Stomach (tissue), 9 donors: ENCODE measurements around the gene RAB3GAP1. TPM values are rescaled to one million over a fixed set of nuclear protein-coding genes. Genes with fewer than 3 reads are reported as not detected.

Experiments used
- DNase-seq, 2 donors: peaks; one replicate each; pipeline versions ENCODE4 v3.0.0 to v3.0.0-alpha.2; 2013 to 2019
- H3K27ac ChIP-seq, 5 donors: fragments of 200-600 bp in 4 of 5; sonication (generic) in 4 of 5; one replicate each; pipeline ENCODE4 v1.5.1; 2013 to 2019; ENCODE audit warnings: mild to moderate bottlenecking in 1 of 5, moderate library complexity in 1 of 5
- H3K27me3 ChIP-seq, 3 donors: fragments of 200-600 bp; sonication (generic); one replicate each; pipeline ENCODE4 v1.5.1; 2017 to 2019; ENCODE audit warnings: mixed run types in 1 of 3
- H3K36me3 ChIP-seq, 4 donors: fragments of 200-600 bp; sonication (generic); 1 replicate in 3 of 4; 2 replicates in 1 of 4; pipeline ENCODE4 v1.5.1; 2016 to 2019
- H3K4me1 ChIP-seq, 4 donors: fragments of 200-600 bp; sonication (generic); one replicate each; pipeline ENCODE4 v1.5.1; 2016 to 2019
- H3K4me3 ChIP-seq, 4 donors: fragments of 200-600 bp; sonication (generic) in 3 of 4; one replicate each; pipeline ENCODE4 v1.5.1; 2016 to 2019; ENCODE audit warnings: mild to moderate bottlenecking in 1 of 4
- H3K9me3 ChIP-seq, 4 donors: fragments of 200-600 bp; sonication (generic); one replicate each; pipeline ENCODE4 v1.5.1; 2016 to 2019
- EP300 ChIP-seq: sonication (generic); formaldehyde crosslinking; IDR thresholded peaks from one replicate; pipeline ENCODE4 v1.6.1; 2017; ENCODE audit warnings: antibody characterized with exemption
- POLR2A ChIP-seq, 4 donors: fragments of 450-650 bp; IDR thresholded peaks; one replicate each; pipeline ENCODE4 v1.6.1; 2016; ENCODE audit warnings: antibody characterized with exemption in 4 of 4, control low read depth in 2 of 4, mild to moderate bottlenecking in 1 of 4, moderate library complexity in 1 of 4
- POLR2AphosphoS5 ChIP-seq, 3 donors: sonication (generic); formaldehyde crosslinking; IDR thresholded peaks; one replicate each; pipeline ENCODE4 v1.6.1; 2016; ENCODE audit warnings: antibody characterized with exemption in 3 of 3
- WGBS, 5 donors: extraction: QIAGEN DNeasy Blood & Tissue Kit in 3 of 5; methylation state at CpG; one replicate each; pipeline versions ENCODE4 v1.1.5 to v1.1.7; 2013 to 2018; 5-methylcytosine and 5-hydroxymethylcytosine counted together
- intact Hi-C: fragments of 100-400 bp; cut with DNase I; formaldehyde crosslinking; loops from one replicate; pipeline ENCODE4 v1.15.1; 2023; ENCODE audit warnings: low total_unique reads
- polyA plus RNA-seq, 3 donors: library from polyadenylated mRNA; stranded (reverse); fragments of 200-250 nt; gene quantifications; one replicate each; pipeline ENCODE4 v1.2.3, GENCODE V29; 2013
- small RNA-seq, 4 donors: library from RNA; depleted of rRNA; stranded (forward); fragments of <200 nt; gene quantifications; one replicate each; pipeline ENCODE3, GENCODE V24; 2016
- total RNA-seq, 5 donors: library from RNA; depleted of rRNA; stranded (reverse); fragments of >200 nt; gene quantifications; one replicate each; pipeline versions ENCODE4 v1.1.0 to v1.2.3, GENCODE V29; 2014 to 2016
- TF ChIP-seq, protein P1 (sequence below), 7 experiments: fragments of 450-650 bp in 4 of 7; fragments of 200-600 bp in 3 of 7; sonication (generic) in 3 of 7; IDR thresholded peaks; one replicate each; pipeline ENCODE4 v1.5.1; 2016 to 2019; ENCODE audit warnings: antibody characterized with exemption in 7 of 7, control low read depth in 2 of 7, mild to moderate bottlenecking in 1 of 7
- donor health status: healthy with polysubstance abuse.
- donor health status: Bipolar disorder and iron deficiency.
- donor health status: healthy.

Gene RAB3GAP1
- total and polyA plus RNA-seq, 8 donors = 14.2 to 556 (median 32.1) TPM

DNA sequence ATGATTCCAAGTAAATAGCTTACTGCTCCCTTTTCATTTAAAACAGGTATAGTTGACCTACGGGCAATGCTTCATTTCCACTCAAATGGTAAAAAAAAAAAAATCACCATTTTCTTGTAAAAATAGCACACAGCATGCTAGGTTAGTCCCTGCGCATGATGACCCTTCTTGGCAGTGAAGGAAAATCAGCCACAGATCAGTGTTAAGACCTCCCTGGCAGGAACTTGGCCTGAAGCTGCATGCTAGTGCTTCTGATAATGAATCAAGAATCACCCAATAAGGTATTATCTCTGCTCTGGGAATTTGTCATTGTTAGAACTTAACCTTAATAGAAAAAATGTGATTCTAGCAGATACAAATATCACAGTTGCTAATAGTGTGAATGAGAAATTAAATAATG lies 166.3 kb downstream of the RAB3GAP1 start:
- intact Hi-C loops = no loop called here
- TF ChIP-seq POLR2AphosphoS5 (IDR thresholded peaks at IDR 0.05) (no peak), POLR2A (IDR thresholded peaks at IDR 0.05) (no peak), EP300 (no peak)
- TF ChIP-seq, protein P1, sequence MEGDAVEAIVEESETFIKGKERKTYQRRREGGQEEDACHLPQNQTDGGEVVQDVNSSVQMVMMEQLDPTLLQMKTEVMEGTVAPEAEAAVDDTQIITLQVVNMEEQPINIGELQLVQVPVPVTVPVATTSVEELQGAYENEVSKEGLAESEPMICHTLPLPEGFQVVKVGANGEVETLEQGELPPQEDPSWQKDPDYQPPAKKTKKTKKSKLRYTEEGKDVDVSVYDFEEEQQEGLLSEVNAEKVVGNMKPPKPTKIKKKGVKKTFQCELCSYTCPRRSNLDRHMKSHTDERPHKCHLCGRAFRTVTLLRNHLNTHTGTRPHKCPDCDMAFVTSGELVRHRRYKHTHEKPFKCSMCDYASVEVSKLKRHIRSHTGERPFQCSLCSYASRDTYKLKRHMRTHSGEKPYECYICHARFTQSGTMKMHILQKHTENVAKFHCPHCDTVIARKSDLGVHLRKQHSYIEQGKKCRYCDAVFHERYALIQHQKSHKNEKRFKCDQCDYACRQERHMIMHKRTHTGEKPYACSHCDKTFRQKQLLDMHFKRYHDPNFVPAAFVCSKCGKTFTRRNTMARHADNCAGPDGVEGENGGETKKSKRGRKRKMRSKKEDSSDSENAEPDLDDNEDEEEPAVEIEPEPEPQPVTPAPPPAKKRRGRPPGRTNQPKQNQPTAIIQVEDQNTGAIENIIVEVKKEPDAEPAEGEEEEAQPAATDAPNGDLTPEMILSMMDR (IDR thresholded peaks at IDR 0.05) = no peak
- WGBS, 5 donors = 94 to 97% (median 96%) methylated on average over 2 of the region's 2 CpGs
- no peak overlapping the region for H3K27ac ChIP-seq
- H3K4me3 ChIP-seq = no peak overlapping the region
- no peaks in the 10 kb centered on the region for H3K27me3 ChIP-seq
- DNase-seq = no peak
- H3K9me3 ChIP-seq = peaks cover 0 to 3% (median 0%) of the 10 kb centered on the region in 4 donors
- no peaks in the 10 kb centered on the region for H3K4me1 ChIP-seq
- peaks cover 0 to 4% (median 0%) of the 10 kb centered on the region in 4 donors for H3K36me3 ChIP-seq

DNA sequence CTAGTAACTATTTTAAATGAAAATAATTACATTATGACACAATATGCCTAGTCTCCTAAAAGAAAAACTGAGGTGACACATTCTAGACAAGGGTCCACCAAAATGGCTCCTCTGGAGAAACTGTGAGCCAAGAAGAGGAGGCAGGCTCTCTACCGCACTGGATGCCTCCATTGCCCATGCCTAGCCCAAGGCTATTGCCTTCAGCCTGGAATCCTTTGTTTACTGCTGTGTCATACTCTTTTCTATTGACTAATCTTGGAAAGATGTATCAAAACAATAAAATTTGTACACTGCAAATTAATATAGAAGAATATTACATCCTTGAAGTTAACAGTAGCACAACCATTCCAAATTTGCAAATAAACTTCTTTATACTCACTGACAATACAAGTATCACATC lies 167.1 kb downstream of the RAB3GAP1 start:
- intact Hi-C loops = no loop called here
- peaks cover 0 to 4% (median 0%) of the 10 kb centered on the region in 4 donors for H3K36me3 ChIP-seq
- H3K4me1 ChIP-seq = no peaks in the 10 kb centered on the region
- TF ChIP-seq POLR2AphosphoS5 (IDR thresholded peaks at IDR 0.05) = no peak
- no peak for TF ChIP-seq POLR2A (IDR thresholded peaks at IDR 0.05)
- no peak for TF ChIP-seq EP300
- no peak overlapping the region for H3K27ac ChIP-seq
- H3K4me3 ChIP-seq = no peak overlapping the region
- no peaks in the 10 kb centered on the region for H3K9me3 ChIP-seq
- no peak for DNase-seq
- WGBS, 5 donors = 94 to 100% (median 97%) methylated on average over 1 of the region's 1 CpG
- H3K27me3 ChIP-seq = no peaks in the 10 kb centered on the region

Small RNAs within 50 kb of the gene (small RNA-seq; reads per million reads assigned to genes)
- gene SNORA40B = 0 to 3.5 (median 1.0) reads per million in 4 donors

Other genes with a start within 250 kb of the RAB3GAP1 start
- gene ACMSD, start 213.7 kb upstream of the RAB3GAP1 start, total RNA-seq = not detected
- not detected for gene ACMSD, start 213.7 kb upstream of the RAB3GAP1 start, polyA plus RNA-seq
- gene CCNT2, start 133.5 kb upstream of the RAB3GAP1 start, total RNA-seq = 100 to 1,000 TPM in 1 of 5 donors, 10 to 100 TPM in 3, 1 to 10 TPM in 1; 7.5 to 119 (median 34.5) TPM
- gene CCNT2, start 133.5 kb upstream of the RAB3GAP1 start, polyA plus RNA-seq = 10 to 100 TPM in 1 of 3 donors, 1 to 10 TPM in 2; 4.4 to 10.6 (median 4.9) TPM
- gene MAP3K19, start 4.8 kb upstream of the RAB3GAP1 start, total RNA-seq = 1 to 10 TPM in 1 of 5 donors, not detected in 4; 1.1 TPM
- not detected for gene MAP3K19, start 4.8 kb upstream of the RAB3GAP1 start, polyA plus RNA-seq